ENCODE results near the gene RHBDF1. TPM values are rescaled to one million over a fixed set of nuclear protein-coding genes. Genes with fewer than 3 reads are reported as not detected.

Gene RHBDF1
- total RNA-seq, 1 donor from 2014 or later = 86.9 TPM

- H3K27me3 ChIP-seq = no peaks in the 10 kb centered on the region
- DNase-seq (ENCODE audit: extremely low spot score in 2 of 2) = no peak
- TF ChIP-seq POLR2AphosphoS5 (IDR thresholded peaks at IDR 0.05; ENCODE audit: insufficient read depth in 1 of 2, low read depth in 1 of 2) (no peak), POLR2A (IDR thresholded peaks at IDR 0.05) (no peak)
- TF ChIP-seq, protein P1, sequence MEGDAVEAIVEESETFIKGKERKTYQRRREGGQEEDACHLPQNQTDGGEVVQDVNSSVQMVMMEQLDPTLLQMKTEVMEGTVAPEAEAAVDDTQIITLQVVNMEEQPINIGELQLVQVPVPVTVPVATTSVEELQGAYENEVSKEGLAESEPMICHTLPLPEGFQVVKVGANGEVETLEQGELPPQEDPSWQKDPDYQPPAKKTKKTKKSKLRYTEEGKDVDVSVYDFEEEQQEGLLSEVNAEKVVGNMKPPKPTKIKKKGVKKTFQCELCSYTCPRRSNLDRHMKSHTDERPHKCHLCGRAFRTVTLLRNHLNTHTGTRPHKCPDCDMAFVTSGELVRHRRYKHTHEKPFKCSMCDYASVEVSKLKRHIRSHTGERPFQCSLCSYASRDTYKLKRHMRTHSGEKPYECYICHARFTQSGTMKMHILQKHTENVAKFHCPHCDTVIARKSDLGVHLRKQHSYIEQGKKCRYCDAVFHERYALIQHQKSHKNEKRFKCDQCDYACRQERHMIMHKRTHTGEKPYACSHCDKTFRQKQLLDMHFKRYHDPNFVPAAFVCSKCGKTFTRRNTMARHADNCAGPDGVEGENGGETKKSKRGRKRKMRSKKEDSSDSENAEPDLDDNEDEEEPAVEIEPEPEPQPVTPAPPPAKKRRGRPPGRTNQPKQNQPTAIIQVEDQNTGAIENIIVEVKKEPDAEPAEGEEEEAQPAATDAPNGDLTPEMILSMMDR (IDR thresholded peaks at IDR 0.05) = no peak
- intact Hi-C loops (cut with DNase I) = no loop called here
- no peak overlapping the region for H3K27ac ChIP-seq
- no peaks in the 10 kb centered on the region for H3K4me1 ChIP-seq
- H3K4me3 ChIP-seq = no peak overlapping the region
- no peaks in the 10 kb centered on the region for H3K9me3 ChIP-seq
- no peaks in the 10 kb centered on the region for H3K36me3 ChIP-seq
Observed at GRCh38 chr16:37511-37910, 34.9 kb downstream of the RHBDF1 start.

DNA sequence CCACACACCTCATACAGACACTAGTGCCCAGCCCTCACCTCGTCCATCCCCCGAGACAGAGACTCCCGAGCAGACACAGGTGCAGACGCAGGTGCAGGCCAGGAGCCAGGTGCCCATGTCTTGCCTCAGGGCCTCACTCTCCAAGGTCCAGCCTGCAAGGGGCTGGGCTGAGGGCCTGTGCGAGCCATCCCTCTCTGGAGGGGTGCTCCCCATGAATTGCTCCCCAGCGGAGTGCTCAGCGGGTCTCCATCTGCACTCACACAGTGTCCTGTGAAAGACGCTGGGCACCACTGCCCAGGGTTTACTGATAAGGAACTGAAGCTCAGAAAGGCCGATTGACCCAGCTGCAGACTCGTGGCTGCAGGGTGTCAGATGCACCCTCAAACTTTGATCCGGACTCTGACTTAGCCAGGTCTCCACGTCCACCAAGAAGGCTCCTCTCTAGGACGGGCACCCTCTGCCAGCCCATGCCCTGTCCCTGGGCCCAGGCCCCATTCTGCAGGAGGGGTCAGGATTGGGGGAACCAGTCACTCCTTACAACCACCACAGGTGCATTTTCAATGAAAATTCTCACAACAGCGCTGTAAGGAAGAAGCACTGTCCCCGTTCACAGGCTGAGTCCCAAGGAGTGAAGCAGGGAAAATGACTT, 36.0 kb downstream of the RHBDF1 start:
- TF ChIP-seq POLR2A (IDR thresholded peaks at IDR 0.05) (no peak), POLR2AphosphoS5 (IDR thresholded peaks at IDR 0.05; ENCODE audit: insufficient read depth in 1 of 2, low read depth in 1 of 2) (no peak)
- TF ChIP-seq, protein P1 (IDR thresholded peaks at IDR 0.05) = no peak
- H3K27ac ChIP-seq = no peak overlapping the region
- no peak for DNase-seq (ENCODE audit: extremely low spot score in 2 of 2)
- no peaks in the 10 kb centered on the region for H3K4me1 ChIP-seq
- no peaks in the 10 kb centered on the region for H3K36me3 ChIP-seq
- no peaks in the 10 kb centered on the region for H3K27me3 ChIP-seq
- intact Hi-C loops (cut with DNase I) = no loop called here
- H3K4me3 ChIP-seq = no peak overlapping the region
- no peaks in the 10 kb centered on the region for H3K9me3 ChIP-seq

GRCh38 chr16:35678-36305, 36.6 kb downstream of the RHBDF1 start:
- H3K27me3 ChIP-seq = no peaks in the 10 kb centered on the region
- TF ChIP-seq, protein P1 (IDR thresholded peaks at IDR 0.05) = no peak
- TF ChIP-seq POLR2A (IDR thresholded peaks at IDR 0.05) (no peak), POLR2AphosphoS5 (IDR thresholded peaks at IDR 0.05; ENCODE audit: insufficient read depth in 1 of 2, low read depth in 1 of 2) (no peak)
- no peaks in the 10 kb centered on the region for H3K4me1 ChIP-seq
- no peaks in the 10 kb centered on the region for H3K9me3 ChIP-seq
- intact Hi-C loops (cut with DNase I) = no loop called here
- H3K27ac ChIP-seq = no peak overlapping the region
- H3K4me3 ChIP-seq = no peak overlapping the region
- no peak for DNase-seq (ENCODE audit: extremely low spot score in 2 of 2)
- H3K36me3 ChIP-seq = no peaks in the 10 kb centered on the region

DNA sequence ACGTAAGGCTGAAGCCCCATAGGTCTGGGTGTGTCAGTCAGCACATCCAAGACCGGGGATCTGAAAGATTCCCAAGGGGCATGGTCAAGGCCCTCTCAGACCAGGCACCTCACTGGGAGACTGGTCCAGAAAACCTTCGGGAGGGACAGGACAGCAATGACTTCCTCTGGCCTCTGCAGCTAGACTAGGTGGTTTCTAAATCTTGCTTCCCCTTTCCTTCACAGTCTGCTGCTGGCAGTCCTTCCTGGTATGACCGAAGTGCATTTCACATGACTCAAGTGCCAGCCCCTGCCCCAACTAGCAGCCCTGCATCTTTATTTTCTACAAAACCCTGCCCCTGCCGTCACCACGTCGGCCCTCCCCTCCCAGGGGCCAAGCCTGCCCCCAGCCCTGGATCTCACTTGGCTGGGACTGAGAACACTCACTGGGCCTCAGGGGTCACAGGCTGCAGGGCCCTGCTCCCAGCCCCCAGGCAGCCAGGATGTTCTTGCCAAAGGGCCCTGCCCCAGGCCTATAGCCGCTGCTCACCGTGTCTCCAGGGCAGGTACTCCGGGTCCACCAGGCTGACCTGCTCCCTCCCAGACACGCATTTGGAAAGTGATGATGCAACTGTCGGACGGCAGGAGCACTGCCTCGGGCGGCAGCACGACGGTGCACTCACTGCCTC, 37.3 kb downstream of the RHBDF1 start:
- no peak for DNase-seq (ENCODE audit: extremely low spot score in 2 of 2)
- Histone ChIP-seq H3K4me1 (no peaks in the 10 kb centered on the region), H3K4me3 (no peak overlapping the region), H3K36me3 (no peaks in the 10 kb centered on the region), H3K27me3 (no peaks in the 10 kb centered on the region), H3K9me3 (no peaks in the 10 kb centered on the region), H3K27ac (no peak overlapping the region)
- TF ChIP-seq POLR2A (IDR thresholded peaks at IDR 0.05) (no peak), POLR2AphosphoS5 (IDR thresholded peaks at IDR 0.05; ENCODE audit: insufficient read depth in 1 of 2, low read depth in 1 of 2) (no peak)
- TF ChIP-seq, protein P1 (IDR thresholded peaks at IDR 0.05) = no peak
- intact Hi-C loops (cut with DNase I) = no loop called here

DNA sequence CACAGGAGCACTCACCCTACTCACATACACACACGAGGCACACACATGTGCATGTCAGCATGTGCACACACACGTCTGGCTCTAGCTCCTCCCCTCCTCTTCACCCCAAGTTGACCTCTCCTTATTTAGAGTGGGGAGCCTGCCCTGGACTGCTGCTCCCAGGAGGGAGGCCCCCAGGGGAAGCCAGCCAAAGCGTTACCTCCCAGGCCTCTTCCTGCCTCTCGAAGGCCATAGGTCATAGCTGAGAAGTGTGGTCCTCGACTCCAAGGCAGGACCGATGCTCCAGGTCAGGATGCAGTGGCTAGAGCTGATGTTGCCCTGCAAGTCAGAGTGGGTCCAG, 37.8 kb downstream of the RHBDF1 start:
- Histone ChIP-seq H3K4me3 (no peak overlapping the region), H3K9me3 (no peaks in the 10 kb centered on the region), H3K36me3 (no peaks in the 10 kb centered on the region), H3K4me1 (no peaks in the 10 kb centered on the region), H3K27ac (no peak overlapping the region), H3K27me3 (no peaks in the 10 kb centered on the region)
- intact Hi-C loops (cut with DNase I) = no loop called here
- TF ChIP-seq POLR2A (IDR thresholded peaks at IDR 0.05) (no peak), POLR2AphosphoS5 (IDR thresholded peaks at IDR 0.05; ENCODE audit: insufficient read depth in 1 of 2, low read depth in 1 of 2) (no peak)
- TF ChIP-seq, protein P1 (IDR thresholded peaks at IDR 0.05) = no peak
- DNase-seq (ENCODE audit: extremely low spot score in 2 of 2) = no peak
